SK-N-SH treated with all-trans-retinoic acid at 6 μM for 48 hours (cell line): ENCODE data around the gene SRGAP1.
"Not testable (repeated sequence)": the region's sequence is repeated elsewhere in the genome, so short reads cannot be mapped to it uniquely, and the experiment has no call there.

Experiments used
- ESRRG ChIP-seq: fragments of 250-450 bp; sonication (Bioruptor Pico); IDR thresholded peaks from 2 replicates; pipeline ENCODE4 v1.6.1; 2021; ENCODE audit warnings: mild to moderate bottlenecking
- GLIS3 ChIP-seq: fragments of 250-450 bp; sonication (Bioruptor Pico); IDR thresholded peaks from 2 replicates; pipeline ENCODE4 v1.5.0; 2020; ENCODE audit warnings: mild to moderate bottlenecking, moderate library complexity
- OSR1 ChIP-seq: fragments of 250-450 bp; sonication (Bioruptor Pico); IDR thresholded peaks from 2 replicates; pipeline ENCODE4 v1.8.0; 2022; ENCODE audit warnings: moderate library complexity, mild to moderate bottlenecking, inconsistent platforms
- TCF4 ChIP-seq: fragments of 250-450 bp; sonication (Bioruptor Pico); IDR thresholded peaks from 2 replicates; pipeline ENCODE4 v1.8.0; 2021; ENCODE audit warnings: mild to moderate bottlenecking, moderate library complexity, borderline replicate concordance
- ZC3H10 ChIP-seq: fragments of 250-450 bp; sonication (Bioruptor Pico); IDR thresholded peaks from 2 replicates; pipeline ENCODE4 v1.5.1; 2021; ENCODE audit warnings: mild to moderate bottlenecking, moderate library complexity
- TF ChIP-seq, protein P1 (sequence below): fragments of 250-450 bp; sonication (Bioruptor Pico); IDR thresholded peaks from 2 replicates; pipeline ENCODE4 v1.5.1; 2020; ENCODE audit warnings: low read depth, mild to moderate bottlenecking, moderate library complexity
- TF ChIP-seq, protein P2 (sequence below): fragments of 250-450 bp; sonication (Bioruptor Pico); IDR thresholded peaks from 2 replicates; pipeline ENCODE4 v1.5.0; 2020; ENCODE audit warnings: mild to moderate bottlenecking, moderate library complexity
- TF ChIP-seq, protein P3 (sequence below): fragments of 250-450 bp; sonication (Bioruptor Pico); IDR thresholded peaks from 2 replicates; pipeline ENCODE4 v1.8.0; 2020; ENCODE audit warnings: mild to moderate bottlenecking, moderate library complexity, borderline replicate concordance

DNA sequence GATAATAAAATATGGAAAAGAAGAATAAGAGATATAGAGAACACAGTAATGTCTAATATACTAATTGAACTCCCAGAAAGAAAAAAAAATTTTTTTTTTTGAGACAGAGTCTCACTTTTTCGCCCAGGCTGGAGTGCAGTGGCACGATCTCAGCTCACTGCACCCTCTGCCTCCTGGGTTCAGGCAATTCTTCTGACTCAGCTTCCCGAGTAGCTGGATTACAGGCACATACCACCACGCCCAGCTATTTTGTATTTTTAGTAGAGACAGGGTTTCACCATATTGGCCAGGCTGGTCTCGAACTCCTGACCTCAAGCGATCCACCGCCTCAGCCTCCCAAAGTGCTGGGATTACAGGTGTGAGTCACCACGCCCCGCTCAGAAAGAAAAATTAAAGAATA is 232.1 kb downstream of the SRGAP1 start:
- TF ChIP-seq, protein P1, sequence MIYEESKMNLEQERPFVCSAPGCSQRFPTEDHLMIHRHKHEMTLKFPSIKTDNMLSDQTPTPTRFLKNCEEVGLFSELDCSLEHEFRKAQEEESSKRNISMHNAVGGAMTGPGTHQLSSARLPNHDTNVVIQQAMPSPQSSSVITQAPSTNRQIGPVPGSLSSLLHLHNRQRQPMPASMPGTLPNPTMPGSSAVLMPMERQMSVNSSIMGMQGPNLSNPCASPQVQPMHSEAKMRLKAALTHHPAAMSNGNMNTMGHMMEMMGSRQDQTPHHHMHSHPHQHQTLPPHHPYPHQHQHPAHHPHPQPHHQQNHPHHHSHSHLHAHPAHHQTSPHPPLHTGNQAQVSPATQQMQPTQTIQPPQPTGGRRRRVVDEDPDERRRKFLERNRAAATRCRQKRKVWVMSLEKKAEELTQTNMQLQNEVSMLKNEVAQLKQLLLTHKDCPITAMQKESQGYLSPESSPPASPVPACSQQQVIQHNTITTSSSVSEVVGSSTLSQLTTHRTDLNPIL (CRISPR knock-in tag): not testable (repeated sequence)
- not testable (repeated sequence) for TF ChIP-seq TCF4 (CRISPR knock-in tag); ZC3H10; ESRRG (CRISPR knock-in tag); GLIS3 (CRISPR knock-in tag); OSR1 (CRISPR knock-in tag)
- TF ChIP-seq, protein P2, sequence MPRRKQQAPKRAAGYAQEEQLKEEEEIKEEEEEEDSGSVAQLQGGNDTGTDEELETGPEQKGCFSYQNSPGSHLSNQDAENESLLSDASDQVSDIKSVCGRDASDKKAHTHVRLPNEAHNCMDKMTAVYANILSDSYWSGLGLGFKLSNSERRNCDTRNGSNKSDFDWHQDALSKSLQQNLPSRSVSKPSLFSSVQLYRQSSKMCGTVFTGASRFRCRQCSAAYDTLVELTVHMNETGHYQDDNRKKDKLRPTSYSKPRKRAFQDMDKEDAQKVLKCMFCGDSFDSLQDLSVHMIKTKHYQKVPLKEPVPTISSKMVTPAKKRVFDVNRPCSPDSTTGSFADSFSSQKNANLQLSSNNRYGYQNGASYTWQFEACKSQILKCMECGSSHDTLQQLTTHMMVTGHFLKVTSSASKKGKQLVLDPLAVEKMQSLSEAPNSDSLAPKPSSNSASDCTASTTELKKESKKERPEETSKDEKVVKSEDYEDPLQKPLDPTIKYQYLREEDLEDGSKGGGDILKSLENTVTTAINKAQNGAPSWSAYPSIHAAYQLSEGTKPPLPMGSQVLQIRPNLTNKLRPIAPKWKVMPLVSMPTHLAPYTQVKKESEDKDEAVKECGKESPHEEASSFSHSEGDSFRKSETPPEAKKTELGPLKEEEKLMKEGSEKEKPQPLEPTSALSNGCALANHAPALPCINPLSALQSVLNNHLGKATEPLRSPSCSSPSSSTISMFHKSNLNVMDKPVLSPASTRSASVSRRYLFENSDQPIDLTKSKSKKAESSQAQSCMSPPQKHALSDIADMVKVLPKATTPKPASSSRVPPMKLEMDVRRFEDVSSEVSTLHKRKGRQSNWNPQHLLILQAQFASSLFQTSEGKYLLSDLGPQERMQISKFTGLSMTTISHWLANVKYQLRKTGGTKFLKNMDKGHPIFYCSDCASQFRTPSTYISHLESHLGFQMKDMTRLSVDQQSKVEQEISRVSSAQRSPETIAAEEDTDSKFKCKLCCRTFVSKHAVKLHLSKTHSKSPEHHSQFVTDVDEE (CRISPR knock-in tag): not testable (repeated sequence)
- TF ChIP-seq, protein P3, sequence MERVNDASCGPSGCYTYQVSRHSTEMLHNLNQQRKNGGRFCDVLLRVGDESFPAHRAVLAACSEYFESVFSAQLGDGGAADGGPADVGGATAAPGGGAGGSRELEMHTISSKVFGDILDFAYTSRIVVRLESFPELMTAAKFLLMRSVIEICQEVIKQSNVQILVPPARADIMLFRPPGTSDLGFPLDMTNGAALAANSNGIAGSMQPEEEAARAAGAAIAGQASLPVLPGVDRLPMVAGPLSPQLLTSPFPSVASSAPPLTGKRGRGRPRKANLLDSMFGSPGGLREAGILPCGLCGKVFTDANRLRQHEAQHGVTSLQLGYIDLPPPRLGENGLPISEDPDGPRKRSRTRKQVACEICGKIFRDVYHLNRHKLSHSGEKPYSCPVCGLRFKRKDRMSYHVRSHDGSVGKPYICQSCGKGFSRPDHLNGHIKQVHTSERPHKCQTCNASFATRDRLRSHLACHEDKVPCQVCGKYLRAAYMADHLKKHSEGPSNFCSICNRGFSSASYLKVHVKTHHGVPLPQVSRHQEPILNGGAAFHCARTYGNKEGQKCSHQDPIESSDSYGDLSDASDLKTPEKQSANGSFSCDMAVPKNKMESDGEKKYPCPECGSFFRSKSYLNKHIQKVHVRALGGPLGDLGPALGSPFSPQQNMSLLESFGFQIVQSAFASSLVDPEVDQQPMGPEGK (CRISPR knock-in tag): not testable (repeated sequence)
